ENCODE measurements around the gene NAGPA. TPM values are rescaled to one million over a fixed set of nuclear protein-coding genes. Genes with fewer than 3 reads are reported as not detected.
A peak's percentile ranks its signal among the peaks of the same experiment; 100 is the strongest.

Gene NAGPA
- total RNA-seq, 4 donors from 2014 or later, result 25.3 to 35.1 (median 31.0) TPM

DNA sequence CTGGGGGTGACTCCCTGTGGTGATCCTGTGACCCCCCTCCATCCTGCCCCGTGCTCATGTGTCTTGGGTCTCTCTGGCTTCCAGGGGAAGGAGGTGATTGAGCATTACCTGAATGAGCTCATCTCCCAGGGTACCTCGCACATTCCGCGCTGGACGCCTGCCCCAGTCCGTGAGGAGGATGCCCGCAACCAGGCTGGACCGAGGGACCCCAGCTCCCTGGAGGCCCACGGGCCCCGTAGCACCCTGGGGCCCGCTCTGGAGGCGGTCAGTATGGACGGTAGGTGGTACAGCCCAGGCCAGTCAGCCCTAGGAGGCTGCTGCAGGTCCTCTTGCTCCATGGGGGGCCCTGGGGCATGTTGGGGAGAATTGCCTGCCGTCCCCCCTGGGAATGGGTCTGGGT, 42.0 kb downstream of the NAGPA start:
- peaks cover 32% of the 10 kb centered on the region for H3K27me3 ChIP-seq
- H3K27ac ChIP-seq, result no peak overlapping the region
- no peaks in the 10 kb centered on the region for H3K36me3 ChIP-seq
- TF ChIP-seq, protein P1, sequence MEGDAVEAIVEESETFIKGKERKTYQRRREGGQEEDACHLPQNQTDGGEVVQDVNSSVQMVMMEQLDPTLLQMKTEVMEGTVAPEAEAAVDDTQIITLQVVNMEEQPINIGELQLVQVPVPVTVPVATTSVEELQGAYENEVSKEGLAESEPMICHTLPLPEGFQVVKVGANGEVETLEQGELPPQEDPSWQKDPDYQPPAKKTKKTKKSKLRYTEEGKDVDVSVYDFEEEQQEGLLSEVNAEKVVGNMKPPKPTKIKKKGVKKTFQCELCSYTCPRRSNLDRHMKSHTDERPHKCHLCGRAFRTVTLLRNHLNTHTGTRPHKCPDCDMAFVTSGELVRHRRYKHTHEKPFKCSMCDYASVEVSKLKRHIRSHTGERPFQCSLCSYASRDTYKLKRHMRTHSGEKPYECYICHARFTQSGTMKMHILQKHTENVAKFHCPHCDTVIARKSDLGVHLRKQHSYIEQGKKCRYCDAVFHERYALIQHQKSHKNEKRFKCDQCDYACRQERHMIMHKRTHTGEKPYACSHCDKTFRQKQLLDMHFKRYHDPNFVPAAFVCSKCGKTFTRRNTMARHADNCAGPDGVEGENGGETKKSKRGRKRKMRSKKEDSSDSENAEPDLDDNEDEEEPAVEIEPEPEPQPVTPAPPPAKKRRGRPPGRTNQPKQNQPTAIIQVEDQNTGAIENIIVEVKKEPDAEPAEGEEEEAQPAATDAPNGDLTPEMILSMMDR (IDR thresholded peaks at IDR 0.05), result no peak
- TF ChIP-seq EP300 (IDR thresholded peaks at IDR 0.05) (no peak), POLR2AphosphoS5 (IDR thresholded peaks at IDR 0.05) (no peak)
- no peaks in the 10 kb centered on the region for H3K9me3 ChIP-seq
- WGBS, result 90% methylated on average over 2 of the region's 14 CpGs
- DNase-seq (ENCODE audit: low spot score in 2 of 2), result no peak
- no peak overlapping the region for H3K4me3 ChIP-seq
- peaks cover 9% of the 10 kb centered on the region for H3K4me1 ChIP-seq

DNA sequence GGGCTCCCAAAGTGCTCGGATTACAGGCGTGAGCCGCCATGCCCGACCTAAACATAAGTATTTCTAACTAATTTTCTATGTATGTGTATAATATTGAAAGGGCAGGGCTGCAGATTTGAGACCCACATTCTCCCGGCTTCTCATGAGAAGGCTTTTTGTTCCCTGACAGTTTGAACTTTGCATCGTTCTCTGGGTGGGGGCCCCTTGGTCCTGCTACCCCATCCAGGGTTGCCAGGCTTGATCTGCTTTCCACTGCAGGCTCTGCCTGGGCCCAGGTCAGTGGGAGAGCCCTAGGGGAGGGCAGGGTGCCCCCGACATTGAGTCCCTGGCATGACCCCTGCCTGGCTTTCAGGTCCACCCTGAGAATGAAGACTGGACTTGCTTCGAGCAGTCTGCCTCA, 43.3 kb downstream of the NAGPA start:
- 92% methylated on average over 7 of the region's 8 CpGs for WGBS
- H3K4me3 ChIP-seq, result no peak overlapping the region
- peaks cover 9% of the 10 kb centered on the region for H3K4me1 ChIP-seq
- TF ChIP-seq POLR2A (IDR thresholded peaks at IDR 0.05) (no peak), POLR2AphosphoS5 (IDR thresholded peaks at IDR 0.05) (no peak), EP300 (IDR thresholded peaks at IDR 0.05) (no peak)
- TF ChIP-seq, protein P1 (IDR thresholded peaks at IDR 0.05), result no peak
- H3K27ac ChIP-seq, result no peak overlapping the region
- DNase-seq (ENCODE audit: low spot score in 2 of 2), result no peak
- H3K9me3 ChIP-seq, result no peaks in the 10 kb centered on the region
- peaks cover 32% of the 10 kb centered on the region for H3K27me3 ChIP-seq
- H3K36me3 ChIP-seq, result no peaks in the 10 kb centered on the region

DNA sequence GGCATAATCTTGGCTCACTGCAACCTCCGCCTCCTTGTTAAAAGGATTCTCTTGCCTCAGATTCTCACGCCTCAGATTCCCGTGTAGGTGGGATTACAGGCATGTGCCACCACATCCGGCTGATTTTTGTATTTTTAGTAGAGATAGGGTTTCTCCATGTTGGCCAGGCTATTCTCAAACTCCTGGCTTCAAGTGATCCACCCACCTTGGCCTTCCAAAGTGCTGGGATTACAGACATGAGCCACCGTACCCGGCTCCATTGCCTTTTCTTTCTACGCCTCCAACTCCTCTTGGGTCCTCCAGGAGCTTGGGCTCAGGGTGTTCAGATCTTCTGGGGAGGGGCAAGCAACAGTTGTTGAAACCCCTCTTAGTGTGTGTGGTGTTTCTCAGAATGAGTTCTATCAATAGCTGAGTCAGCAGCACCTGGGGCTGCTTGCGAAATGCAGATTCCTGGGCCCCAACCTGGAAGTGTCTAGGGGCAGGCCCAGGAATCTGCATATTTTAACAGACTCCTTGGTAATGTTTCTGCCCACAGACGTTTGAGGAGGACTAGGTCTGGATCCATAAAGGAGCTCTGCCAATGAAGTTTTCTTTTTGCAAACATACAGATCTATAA, 44.2 kb downstream of the NAGPA start:
- WGBS, result 85% methylated on average over 9 of the region's 9 CpGs

DNA sequence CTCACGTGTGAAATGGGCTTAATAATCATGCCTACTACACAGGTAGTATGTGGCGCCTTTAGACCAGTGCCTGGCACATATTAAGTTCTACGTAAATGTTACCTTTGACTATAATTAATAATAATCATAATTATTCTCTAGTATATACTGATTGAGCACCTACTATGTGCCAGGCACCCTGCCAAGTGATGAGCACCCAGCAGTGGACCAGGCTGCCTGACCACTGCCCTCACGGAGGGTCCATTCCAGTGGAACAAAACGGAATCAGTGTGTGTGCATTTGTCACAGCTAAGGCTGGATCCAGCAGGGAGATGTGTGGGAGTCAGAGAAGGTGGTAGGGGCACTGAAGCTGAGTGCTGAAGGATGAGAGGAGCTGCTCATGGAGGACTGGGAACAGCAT, 45.1 kb downstream of the NAGPA start:
- DNase-seq (ENCODE audit: low spot score in 2 of 2), result no peak
- Histone ChIP-seq H3K27me3 (peaks cover 32% of the 10 kb centered on the region), H3K4me1 (peaks cover 9% of the 10 kb centered on the region), H3K27ac (no peak overlapping the region), H3K9me3 (no peaks in the 10 kb centered on the region), H3K36me3 (no peaks in the 10 kb centered on the region), H3K4me3 (no peak overlapping the region)
- TF ChIP-seq EP300 (IDR thresholded peaks at IDR 0.05), result no peak
- TF ChIP-seq, protein P1 (IDR thresholded peaks at IDR 0.05), result no peak
- no peak for TF ChIP-seq POLR2A (IDR thresholded peaks at IDR 0.05)
- no peak for TF ChIP-seq POLR2AphosphoS5 (IDR thresholded peaks at IDR 0.05)
- WGBS, result 96% methylated on average over 5 of the region's 5 CpGs

More for the DNA sequence above, 44.2 kb downstream of the NAGPA start:
- Histone ChIP-seq H3K4me1 (peaks cover 9% of the 10 kb centered on the region), H3K27ac (no peak overlapping the region), H3K27me3 (peaks cover 32% of the 10 kb centered on the region), H3K36me3 (no peaks in the 10 kb centered on the region), H3K4me3 (no peak overlapping the region), H3K9me3 (no peaks in the 10 kb centered on the region)
- DNase-seq (ENCODE audit: low spot score in 2 of 2), result no peak
- TF ChIP-seq POLR2AphosphoS5 (IDR thresholded peaks at IDR 0.05), result no peak
- no peak for TF ChIP-seq EP300 (IDR thresholded peaks at IDR 0.05)
- no peak for TF ChIP-seq POLR2A (IDR thresholded peaks at IDR 0.05)
- TF ChIP-seq, protein P1 (IDR thresholded peaks at IDR 0.05), result no peak

DNA sequence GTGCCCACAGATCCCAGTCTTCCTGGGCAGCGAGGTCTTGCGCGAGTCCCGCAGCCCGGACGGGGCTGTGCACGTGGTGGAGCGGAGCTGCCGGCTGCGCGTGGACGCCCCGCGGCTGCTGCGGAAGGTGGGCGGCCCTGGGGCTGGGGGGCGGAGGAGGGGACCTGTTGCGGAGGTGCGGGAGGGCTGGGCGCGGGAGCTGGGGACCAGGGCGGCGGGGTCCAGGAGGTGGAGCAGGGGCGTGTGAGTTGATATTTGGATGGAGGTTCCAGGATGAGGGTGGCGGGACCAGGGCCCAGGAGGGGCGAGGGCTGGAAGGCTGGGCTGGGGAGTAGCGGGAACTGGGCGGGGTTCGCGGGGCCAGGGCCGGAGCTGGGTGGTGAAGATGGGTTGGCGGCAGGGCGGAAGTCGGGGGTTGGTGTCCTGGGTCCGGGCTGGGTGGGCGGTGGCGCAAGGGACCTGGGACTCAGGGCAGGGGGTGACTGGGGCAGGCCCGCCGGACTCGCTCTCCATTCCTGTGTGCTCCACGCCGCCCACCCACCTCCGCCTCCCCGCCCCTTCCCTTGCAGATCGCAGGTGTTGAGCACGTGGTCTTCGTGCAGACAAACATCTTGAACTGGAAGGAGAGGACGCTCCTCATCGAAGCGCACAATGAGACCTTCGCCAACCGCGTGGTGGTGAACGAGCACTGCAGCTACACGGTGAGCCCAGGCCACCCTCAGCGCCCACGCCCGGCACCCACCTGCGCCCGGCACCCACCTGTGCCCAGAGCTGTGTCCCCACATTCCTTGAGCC, 46.0 kb downstream of the NAGPA start:
- 14% methylated on average over 46 of the region's 60 CpGs for WGBS
- no peaks in the 10 kb centered on the region for H3K36me3 ChIP-seq
- peaks cover 32% of the 10 kb centered on the region for H3K27me3 ChIP-seq
- no peak for DNase-seq (ENCODE audit: low spot score in 2 of 2)
- H3K27ac ChIP-seq, result no peak overlapping the region
- TF ChIP-seq POLR2AphosphoS5 (IDR thresholded peaks at IDR 0.05) (no peak), POLR2A (IDR thresholded peaks at IDR 0.05) (no peak), EP300 (IDR thresholded peaks at IDR 0.05) (no peak)
- TF ChIP-seq, protein P1 (IDR thresholded peaks at IDR 0.05), result no peak
- H3K4me3 ChIP-seq, result peak overlapping the region; percentile 11
- H3K4me1 ChIP-seq, result peaks cover 9% of the 10 kb centered on the region
- H3K9me3 ChIP-seq, result no peaks in the 10 kb centered on the region

All from suprapubic skin (tissue), 4 donors.